GM12875 (cell line): ENCODE measurements around the gene ATP1A3.
"Not testable (repeated sequence)": the region's sequence is repeated elsewhere in the genome, so short reads cannot be mapped to it uniquely, and the experiment has no call there.

Experiments
- H3K4me3 ChIP-seq: one replicate; pipeline ENCODE4 v1.5.1; 2011; ENCODE audit warnings: low read depth, low read length, control low read depth
- CTCF ChIP-seq: IDR thresholded peaks from 2 replicates; pipeline ENCODE4 v1.5.1; 2011; ENCODE audit warnings: low read depth, mild to moderate bottlenecking, control low read depth, inconsistent platforms, low read length, moderate library complexity, borderline replicate concordance; ENCODE audit not compliant: insufficient read depth

The ATP1A3 gene

GRCh38 chr19:42023943-42024260 is 29.9 kb upstream of the ATP1A3 start:
- no peak for TF ChIP-seq CTCF

GRCh38 chr19:42023121-42023942 is 29.3 kb upstream of the ATP1A3 start:
- peak; percentile 71 for TF ChIP-seq CTCF
- no peak overlapping the region for H3K4me3 ChIP-seq

More at GRCh38 chr19:42023943-42024260, 29.9 kb upstream of the ATP1A3 start:
- H3K4me3 ChIP-seq = no peak overlapping the region

DNA sequence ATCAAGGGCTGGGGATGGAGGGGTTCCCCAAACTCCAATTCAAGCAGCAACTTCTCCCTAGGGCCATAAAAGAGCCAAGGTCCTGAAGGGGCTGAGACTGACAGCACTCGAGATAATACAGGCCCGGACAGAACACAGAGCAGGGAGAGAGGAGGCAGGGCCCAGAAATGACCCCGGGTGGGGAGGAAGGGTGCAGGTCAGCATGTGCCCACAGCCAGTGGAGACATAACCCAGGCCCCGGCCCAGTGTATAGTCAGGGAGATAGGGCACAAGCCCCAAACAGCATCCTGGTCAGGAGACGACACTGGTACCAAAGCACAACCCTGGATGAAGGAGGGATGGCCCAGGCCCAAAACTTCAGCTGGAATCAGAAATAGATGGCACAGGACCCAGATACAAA is 28.6 kb upstream of the ATP1A3 start:
- no peak overlapping the region for H3K4me3 ChIP-seq
- no peak for TF ChIP-seq CTCF

DNA sequence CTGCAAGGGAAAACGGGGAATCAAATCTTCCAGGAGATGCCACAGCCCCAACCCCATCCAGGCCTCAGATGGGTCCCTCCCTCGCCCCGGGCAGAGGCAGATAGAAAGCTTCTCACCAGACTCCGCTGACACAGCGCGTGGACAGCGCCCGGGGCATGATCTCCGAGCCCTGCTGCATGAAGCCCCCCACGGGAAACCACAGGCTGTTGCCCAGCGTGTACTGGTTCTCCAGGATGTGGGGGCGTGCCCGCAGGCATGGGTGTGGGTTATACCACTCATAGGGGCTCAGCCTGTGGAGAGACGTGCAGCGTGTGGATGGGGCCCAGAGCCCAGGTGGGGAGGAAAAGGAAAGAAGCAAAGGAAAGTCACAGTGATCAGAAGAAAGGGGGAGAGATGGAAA is 27.2 kb upstream of the ATP1A3 start:
- no peak overlapping the region for H3K4me3 ChIP-seq
- no peak for TF ChIP-seq CTCF

GRCh38 chr19:42018503-42019193 is 24.6 kb upstream of the ATP1A3 start:
- H3K4me3 ChIP-seq = no peak overlapping the region
- TF ChIP-seq CTCF = no peak

DNA sequence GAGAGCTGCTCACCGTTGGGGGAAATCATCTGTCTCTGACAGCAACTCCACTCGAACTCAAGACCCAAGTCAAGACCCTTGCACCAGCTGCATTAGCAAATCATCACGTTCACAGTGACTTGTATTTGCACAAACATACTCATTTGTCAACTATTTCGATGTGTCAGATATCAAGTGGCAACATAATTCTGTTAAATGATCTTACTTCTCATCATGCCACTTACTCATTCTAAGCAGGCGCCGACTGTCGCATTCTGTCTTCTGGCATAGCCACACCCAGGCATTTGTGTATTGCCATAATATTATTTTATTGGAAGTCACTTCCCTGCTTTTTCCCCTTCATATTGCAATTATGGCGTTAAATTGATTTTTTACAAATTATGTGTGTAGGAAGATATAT is 23.0 kb upstream of the ATP1A3 start:
- TF ChIP-seq CTCF = no peak
- no peak overlapping the region for H3K4me3 ChIP-seq

- H3K4me3 ChIP-seq = not testable (repeated sequence)
Observed at GRCh38 chr19:42012747-42013146, 18.7 kb upstream of the ATP1A3 start.
